Glomerular visceral epithelial cell (primary cell): ENCODE data around the gene ZMIZ1.

Experiments used
- DNase-seq: peaks from one replicate; pipeline ENCODE4 v3.0.0-alpha.2; 2016; ENCODE audit errors: extremely low spot score

Gene ZMIZ1

DNA sequence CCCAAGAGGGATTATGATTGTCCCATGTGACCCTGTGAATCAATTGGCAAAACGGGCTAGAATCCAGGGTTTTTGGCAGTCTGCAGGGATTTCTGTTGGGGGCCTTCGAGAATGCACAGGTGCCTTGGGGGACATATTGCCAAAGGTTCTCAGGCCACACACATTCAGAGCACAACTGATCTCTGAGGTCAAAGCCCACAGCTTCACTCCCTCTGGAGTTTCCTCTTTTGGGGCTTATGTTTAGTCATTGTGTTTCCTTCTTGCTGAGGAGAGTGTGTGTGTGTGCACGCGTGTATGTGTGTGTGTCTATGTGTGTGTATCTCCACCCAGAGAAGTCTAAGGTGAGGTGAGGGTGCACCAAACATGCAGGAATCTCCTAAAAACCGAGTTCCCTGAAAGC lies 287.3 kb downstream of the ZMIZ1 start:
- no peak for DNase-seq

DNA sequence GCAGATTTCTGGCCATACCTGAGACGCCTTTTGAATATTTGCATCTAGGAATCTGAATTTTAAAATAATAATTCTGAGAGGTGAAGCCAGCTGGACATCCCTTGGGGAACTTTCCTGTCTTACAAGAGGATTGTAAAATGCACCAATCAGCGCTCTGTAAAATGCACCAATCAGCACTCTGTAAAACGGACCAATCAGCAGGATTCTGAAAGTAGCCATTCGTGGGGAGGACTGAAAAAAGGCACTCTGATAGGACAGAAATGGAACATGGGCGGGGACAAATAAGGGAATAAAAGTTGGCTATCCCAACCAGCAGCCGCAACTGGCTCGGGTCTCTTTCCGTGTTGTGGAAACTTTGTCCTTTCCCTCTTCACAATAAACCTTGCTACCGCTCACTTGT lies 288.4 kb downstream of the ZMIZ1 start:
- no peak for DNase-seq

DNA sequence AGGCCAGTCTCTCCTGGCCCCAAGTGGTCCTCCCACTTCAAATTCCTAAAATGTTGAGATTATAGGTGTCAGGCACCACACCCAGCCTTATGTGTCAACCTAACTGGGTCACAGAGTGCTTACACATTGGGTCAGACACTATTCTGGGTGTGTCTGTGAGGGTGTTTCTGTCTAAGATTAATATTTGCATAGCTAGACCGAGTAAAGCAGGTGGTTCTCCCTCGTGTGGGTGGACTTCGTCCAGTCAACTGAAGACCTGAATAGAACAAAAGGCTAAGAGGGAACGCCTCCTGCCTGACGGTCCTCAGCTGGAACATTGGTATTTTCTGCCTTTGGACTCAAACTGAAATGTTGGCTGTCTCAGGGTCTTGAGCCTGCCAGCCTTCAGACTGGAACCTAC lies 290.0 kb downstream of the ZMIZ1 start:
- DNase-seq, result no peak

DNA sequence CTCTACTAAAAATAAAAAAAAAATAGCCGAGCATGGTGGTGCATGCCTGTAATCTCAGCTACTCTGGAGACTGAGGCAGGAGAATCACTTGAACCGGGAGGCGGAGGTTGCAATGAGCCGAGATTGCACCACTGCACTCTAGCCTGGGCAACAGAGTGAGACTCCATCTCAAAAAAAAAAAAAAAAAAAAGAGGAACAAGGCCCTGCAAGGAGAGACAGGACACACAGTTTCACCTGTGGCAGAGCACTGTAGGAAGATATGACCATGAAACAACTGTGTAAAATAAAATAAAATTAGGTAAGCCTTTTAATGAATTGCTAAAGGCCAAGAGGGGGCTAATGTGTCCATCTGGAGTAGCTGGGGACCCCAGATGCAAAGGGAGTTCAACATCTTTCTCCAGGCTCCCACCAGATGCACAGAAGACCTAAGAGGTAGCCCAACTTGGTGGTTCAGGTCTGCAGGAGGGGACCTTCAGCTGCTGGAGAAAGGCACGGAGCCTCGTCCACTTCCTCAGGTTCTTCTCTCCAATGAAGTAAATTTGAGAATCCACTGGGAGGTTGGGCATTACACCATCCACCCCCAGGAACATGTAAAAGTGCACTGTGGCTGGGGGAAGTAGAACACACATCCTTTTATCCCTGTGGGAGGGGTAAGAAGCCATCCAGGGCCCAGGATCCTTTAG lies 291.2 kb downstream of the ZMIZ1 start:
- no peak for DNase-seq

DNA sequence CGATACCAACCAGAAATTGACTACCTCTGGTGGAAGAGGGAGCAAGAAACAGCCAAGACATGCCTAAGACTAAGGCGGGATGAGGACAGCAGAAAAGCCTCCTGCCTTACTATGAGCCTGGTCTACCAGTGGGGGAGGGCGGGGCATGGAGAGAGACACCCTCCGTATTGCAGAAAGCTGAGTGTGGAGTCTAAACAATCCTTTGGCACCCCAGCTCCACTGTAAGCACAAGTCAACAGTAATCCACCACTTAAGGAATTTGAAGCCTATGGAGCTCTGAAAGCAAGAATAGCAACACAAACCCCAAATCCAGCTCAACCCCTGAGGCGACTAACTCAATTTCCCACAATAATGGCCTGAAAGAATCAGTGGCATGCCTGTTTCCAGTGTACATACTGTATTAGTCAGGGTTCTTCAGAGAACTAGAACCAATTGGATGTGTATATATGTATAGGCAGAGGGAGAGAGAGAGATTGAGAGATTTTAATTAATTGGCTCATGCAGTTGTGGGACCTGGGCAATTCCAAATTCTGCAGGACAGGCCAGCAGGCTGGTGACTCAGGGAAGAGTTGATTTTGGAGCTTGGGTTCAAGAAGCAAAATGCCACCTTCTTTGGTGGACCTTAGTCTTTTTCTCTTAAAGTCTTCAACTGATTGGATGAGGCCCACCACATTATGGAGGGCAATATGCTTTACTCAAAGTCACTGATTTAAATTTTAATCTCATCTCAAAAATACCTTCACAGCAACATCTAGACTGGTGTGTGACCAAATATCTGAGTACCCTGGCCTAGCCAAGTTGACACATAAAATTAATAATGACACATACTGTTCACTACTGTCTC lies 292.0 kb downstream of the ZMIZ1 start:
- DNase-seq, result no peak

DNA sequence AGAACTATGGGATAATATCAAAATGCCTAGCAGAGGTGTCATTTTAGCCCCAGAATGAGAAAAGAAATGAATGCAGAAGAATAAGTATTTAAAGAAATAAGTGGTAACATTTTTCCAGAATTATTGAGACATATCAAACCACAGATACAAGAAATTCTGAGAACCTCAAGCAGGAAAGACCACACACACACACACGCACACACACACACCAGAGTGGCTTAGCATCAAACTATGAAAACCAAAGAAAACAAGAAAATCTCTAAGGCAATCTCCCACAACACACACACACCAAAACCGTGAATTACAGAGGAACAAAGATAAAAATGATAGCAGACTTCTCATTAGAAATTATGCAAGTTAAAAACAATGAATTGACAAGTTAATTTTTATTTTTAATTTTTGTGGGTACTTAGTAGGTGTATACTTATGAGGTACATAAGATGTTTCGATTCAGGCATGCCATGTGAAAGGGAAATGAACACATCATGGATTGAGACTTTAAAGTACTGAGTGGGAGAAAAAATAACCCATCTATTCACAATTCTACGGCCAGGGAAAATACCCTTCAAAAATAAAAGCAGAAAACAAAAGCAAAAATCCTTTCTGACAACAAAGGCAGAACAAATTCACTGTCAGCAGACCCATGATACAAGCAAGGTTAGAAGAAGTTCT lies 293.1 kb downstream of the ZMIZ1 start:
- DNase-seq, result no peak
